Adrenal gland (tissue), 5 donors: Measurements from ENCODE around the gene CXCR6.

Experiments
- POLR2A ChIP-seq, 2 donors: fragments of 450-650 bp; IDR thresholded peaks; one replicate each; pipeline ENCODE4 v1.6.1; 2017; ENCODE audit warnings: antibody characterized with exemption in 2 of 2, mild to moderate bottlenecking in 2 of 2, moderate library complexity in 1 of 2
- TF ChIP-seq, protein P1 (sequence below), 6 experiments: fragments of 450-650 bp in 4 of 6; fragments of 200-600 bp in 2 of 6; sonication (generic) in 1 of 6; IDR thresholded peaks; 1 replicate in 5 of 6; 2 replicates in 1 of 6; pipeline versions ENCODE4 v1.5.1 to v1.8.0; 2016 to 2021; ENCODE audit warnings: antibody characterized with exemption in 6 of 6, mild to moderate bottlenecking in 2 of 6, moderate library complexity in 1 of 6
- donor health status: DM: no; HTN: no; CAD: no.

- TF ChIP-seq, protein P1, sequence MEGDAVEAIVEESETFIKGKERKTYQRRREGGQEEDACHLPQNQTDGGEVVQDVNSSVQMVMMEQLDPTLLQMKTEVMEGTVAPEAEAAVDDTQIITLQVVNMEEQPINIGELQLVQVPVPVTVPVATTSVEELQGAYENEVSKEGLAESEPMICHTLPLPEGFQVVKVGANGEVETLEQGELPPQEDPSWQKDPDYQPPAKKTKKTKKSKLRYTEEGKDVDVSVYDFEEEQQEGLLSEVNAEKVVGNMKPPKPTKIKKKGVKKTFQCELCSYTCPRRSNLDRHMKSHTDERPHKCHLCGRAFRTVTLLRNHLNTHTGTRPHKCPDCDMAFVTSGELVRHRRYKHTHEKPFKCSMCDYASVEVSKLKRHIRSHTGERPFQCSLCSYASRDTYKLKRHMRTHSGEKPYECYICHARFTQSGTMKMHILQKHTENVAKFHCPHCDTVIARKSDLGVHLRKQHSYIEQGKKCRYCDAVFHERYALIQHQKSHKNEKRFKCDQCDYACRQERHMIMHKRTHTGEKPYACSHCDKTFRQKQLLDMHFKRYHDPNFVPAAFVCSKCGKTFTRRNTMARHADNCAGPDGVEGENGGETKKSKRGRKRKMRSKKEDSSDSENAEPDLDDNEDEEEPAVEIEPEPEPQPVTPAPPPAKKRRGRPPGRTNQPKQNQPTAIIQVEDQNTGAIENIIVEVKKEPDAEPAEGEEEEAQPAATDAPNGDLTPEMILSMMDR (IDR thresholded peaks at IDR 0.05), result peak in 1 of 6 experiments; percentile 10
- TF ChIP-seq POLR2A (IDR thresholded peaks at IDR 0.05), result no peak
Measured at GRCh38 chr3:45946307-45946706, 3.0 kb downstream of the CXCR6 start.
